ENCODE results near the gene ADAMTS9. TPM values are rescaled to one million over a fixed set of nuclear protein-coding genes. Genes with fewer than 3 reads are reported as not detected.

The ADAMTS9 gene
- total RNA-seq, 1 experiment from 2014 or later = 0.46 TPM

DNA sequence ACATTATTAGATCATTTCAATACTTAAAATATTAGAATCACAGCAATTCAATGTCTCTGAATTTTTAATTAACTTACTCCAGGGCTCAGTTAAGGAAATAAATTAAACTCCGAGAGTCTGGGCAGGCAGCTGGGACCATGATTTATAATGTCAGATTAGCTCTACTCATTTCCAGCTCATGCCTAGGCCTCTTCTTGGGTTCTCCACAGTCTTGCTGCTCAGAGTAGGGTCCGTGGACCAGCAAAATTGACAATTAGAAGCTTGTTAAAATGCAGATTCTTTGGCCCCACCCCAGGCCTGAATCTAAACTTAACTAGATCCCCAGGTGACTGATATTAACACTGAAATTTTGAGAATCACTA, 28.2 kb downstream of the ADAMTS9 start:
- H4K20me1 ChIP-seq (ENCODE audit: control insufficient read depth, insufficient read depth, insufficient read length) = no peaks in the 10 kb centered on the region
- no peak overlapping the region for H2BK12ac ChIP-seq (ENCODE audit: insufficient read length, low read depth, low read length)
- H4K5ac ChIP-seq (ENCODE audit: insufficient read length, low read depth, low read length) = no peak overlapping the region
- no peak overlapping the region for H3K4me2 ChIP-seq (ENCODE audit: insufficient read depth, insufficient read length, low read length)
- no peak overlapping the region for H3K14ac ChIP-seq (ENCODE audit: insufficient read depth, low read length)
- no peak overlapping the region for H2AK5ac ChIP-seq (ENCODE audit: insufficient read length, low read length)
- no peaks in the 10 kb centered on the region for H3K27me3 ChIP-seq (ENCODE audit: insufficient read depth, low read length)
- Mint-ChIP-seq H3K4me3 (no peak overlapping the region), H3K27ac (no peak overlapping the region), H3K27me3 (ENCODE audit: low read depth) (no peaks in the 10 kb centered on the region), H3K9me3 (no peaks in the 10 kb centered on the region), H3K4me1 (peaks cover 4 to 8% of the 10 kb centered on the region in 2 experiments; a peak in 2 of 4 replicates), H3K36me3 (ENCODE audit: insufficient read depth in 1 of 3, low read depth in 3 of 3) (no peaks in the 10 kb centered on the region)
- no peaks in the 10 kb centered on the region for H3K9me3 ChIP-seq (ENCODE audit: control insufficient read depth, low read depth, low read length)
- H2AFZ ChIP-seq (ENCODE audit: low read length) = no peak overlapping the region
- no peaks in the 10 kb centered on the region for H3K79me2 ChIP-seq (ENCODE audit: insufficient read depth, low read length)
- no peaks in the 10 kb centered on the region for H3K23me2 ChIP-seq (ENCODE audit: insufficient read length, low read depth, low read length, poor library complexity, severe bottlenecking)
- no peak overlapping the region for H3K9ac ChIP-seq (ENCODE audit: extremely low read depth, insufficient read length, low read length)
- no peak overlapping the region for H2BK20ac ChIP-seq (ENCODE audit: low read depth, low read length, poor library complexity, severe bottlenecking)
- no peaks in the 10 kb centered on the region; the same call in 1 of the 2 replicates for H3K4me1 ChIP-seq (ENCODE audit: insufficient read depth, low read length)
- H2BK5ac ChIP-seq (ENCODE audit: insufficient read length, low read length) = no peak overlapping the region
- H3K27ac ChIP-seq (ENCODE audit: insufficient read length, low read depth, low read length) = no peak overlapping the region
- no peak overlapping the region for H3T11ph ChIP-seq (ENCODE audit: low read length)
- no peak overlapping the region for H3K56ac ChIP-seq (ENCODE audit: insufficient read length, low read depth, low read length)
- H3K23ac ChIP-seq (ENCODE audit: insufficient read length, low read depth, low read length) = no peak overlapping the region
- no CpG with 5 or more reads among the region's 2 CpGs for WGBS (ENCODE audit: extremely low coverage, insufficient read length, low lambda C conversion rate)
- H4K91ac ChIP-seq (ENCODE audit: insufficient read length, low read depth, low read length) = no peak overlapping the region
- no peak for TF ChIP-seq CTCF (conservative IDR thresholded peaks at IDR 0.05)
- no peak overlapping the region for H3K4ac ChIP-seq (ENCODE audit: low read depth, low read length)
- no peaks in the 10 kb centered on the region for H3K79me1 ChIP-seq (ENCODE audit: insufficient read depth, low read depth, low read length, poor library complexity, severe bottlenecking)
- no peak overlapping the region for H3K18ac ChIP-seq (ENCODE audit: insufficient read length, low read depth, low read length)
- DNase-seq = no peak
- no peak overlapping the region for H2BK120ac ChIP-seq (ENCODE audit: low read depth, low read length, poor library complexity, severe bottlenecking)
- H4K8ac ChIP-seq (replicated peaks; ENCODE audit: insufficient read length, low read depth, low read length) = no peak overlapping the region
- no peak overlapping the region for H2BK15ac ChIP-seq (ENCODE audit: low read depth, low read length)
